Activated effector memory CD4-positive, alpha-beta T cell treated with Interleukin-2 at 50 U/mL for 16 hours (primary cell): ENCODE measurements around the gene P2RX2.
"Not testable (repeated sequence)": the region's sequence is repeated elsewhere in the genome, so short reads cannot be mapped to it uniquely, and the experiment has no call there.

Source experiments
- DNase-seq: peaks from one replicate; pipeline ENCODE4 v3.0.0-alpha.2; 2020

The P2RX2 gene

DNA sequence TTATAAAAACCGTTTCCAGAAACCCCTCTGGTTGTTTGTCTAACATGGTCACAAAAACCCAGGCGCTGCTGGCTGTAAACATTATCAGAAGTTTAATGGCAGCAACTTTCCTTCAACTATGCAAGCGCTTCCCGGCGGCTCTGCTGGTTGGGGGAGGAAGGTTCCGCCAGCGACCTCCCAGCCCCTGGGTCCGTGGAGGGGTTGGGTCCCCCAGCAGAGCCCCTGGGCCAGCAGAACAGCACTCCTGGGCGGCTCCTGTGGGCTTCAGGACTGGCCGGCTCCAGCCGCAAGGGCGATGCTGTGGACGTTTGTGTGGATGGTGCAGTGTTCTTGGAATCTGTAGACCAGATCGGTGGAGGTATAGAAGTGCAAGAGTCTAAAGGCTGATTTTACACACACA, 34.1 kb upstream of the P2RX2 start:
- no peak for DNase-seq

DNA sequence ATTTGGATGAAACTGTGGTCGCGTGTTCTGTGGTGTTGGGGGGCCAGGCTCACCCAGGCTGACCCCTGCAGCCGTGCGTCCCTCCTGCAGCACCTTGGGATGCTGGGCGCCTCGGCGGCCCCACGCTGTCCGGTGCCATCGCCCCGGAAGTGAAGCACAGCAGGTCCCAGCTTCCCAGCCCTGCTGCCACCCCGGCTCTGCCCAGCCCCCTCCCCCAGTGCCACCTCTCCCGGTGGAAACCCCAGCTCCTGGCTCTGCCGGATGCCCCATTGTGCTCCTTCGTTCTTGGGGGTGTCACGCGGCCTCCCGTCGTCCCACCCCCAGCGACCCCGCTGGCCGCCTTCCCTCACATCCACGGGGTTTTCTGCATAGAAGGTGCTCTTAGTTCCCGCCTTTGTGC, 33.4 kb upstream of the P2RX2 start:
- no peak for DNase-seq

DNA sequence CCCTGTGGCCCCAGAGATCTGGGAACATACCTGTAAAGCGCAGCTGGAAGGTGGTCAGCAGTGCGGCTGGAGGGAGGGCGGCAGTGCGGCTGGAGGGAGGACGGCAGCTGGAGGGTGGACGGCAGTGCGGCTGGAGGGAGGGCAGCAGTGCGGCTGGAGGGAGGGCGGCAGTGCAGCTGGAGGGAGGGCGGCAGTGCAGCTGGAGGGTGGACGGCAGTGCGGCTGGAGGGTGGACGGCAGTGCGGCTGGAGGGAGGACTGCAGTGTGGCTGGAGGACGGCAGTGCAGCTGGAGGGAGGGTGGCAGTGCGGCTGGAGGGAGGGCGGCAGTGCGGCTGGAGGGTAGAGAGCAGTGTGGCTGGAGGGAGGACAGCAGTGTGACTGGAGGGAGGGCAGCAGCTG, 31.6 kb upstream of the P2RX2 start:
- no peak for DNase-seq

DNA sequence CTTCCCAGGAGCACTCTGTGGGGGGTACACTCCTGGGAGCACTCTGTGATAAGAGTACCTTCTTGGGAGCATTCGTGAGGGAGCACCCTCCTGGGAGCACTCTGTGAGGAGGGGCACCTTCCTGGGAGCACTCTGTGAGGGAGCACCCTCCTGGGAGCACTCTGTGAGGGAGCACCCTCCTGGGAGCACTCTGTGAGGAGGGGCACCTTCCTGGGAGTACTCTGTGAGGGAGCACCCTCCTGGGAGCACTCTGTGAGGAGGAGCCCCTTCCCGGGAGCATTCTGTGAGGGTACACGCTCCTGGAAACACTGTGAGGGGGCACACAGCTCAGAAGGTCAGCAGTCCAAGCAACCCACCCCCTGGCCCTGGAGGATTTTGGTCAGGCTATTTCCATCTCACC, 30.8 kb upstream of the P2RX2 start:
- DNase-seq = no peak

DNA sequence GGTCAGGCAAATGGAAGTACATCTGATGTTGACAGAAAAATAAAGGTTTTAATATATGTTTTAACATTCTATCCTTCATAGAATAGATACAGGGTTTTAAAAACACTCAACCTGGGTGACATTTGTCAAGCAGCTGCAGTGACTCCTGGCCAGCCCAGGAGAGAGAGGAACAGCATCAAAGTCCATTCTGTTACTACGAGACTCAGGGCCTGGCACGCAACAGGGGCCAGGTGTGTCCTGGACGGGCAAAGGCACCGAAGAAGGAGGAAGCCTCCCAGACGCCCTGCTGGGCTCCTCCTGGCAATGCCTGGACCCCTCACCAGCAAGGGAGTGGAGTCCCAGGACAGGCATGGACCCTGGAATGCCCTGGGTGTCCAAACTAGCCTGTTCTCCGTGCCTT, 30.3 kb upstream of the P2RX2 start:
- no peak for DNase-seq

DNA sequence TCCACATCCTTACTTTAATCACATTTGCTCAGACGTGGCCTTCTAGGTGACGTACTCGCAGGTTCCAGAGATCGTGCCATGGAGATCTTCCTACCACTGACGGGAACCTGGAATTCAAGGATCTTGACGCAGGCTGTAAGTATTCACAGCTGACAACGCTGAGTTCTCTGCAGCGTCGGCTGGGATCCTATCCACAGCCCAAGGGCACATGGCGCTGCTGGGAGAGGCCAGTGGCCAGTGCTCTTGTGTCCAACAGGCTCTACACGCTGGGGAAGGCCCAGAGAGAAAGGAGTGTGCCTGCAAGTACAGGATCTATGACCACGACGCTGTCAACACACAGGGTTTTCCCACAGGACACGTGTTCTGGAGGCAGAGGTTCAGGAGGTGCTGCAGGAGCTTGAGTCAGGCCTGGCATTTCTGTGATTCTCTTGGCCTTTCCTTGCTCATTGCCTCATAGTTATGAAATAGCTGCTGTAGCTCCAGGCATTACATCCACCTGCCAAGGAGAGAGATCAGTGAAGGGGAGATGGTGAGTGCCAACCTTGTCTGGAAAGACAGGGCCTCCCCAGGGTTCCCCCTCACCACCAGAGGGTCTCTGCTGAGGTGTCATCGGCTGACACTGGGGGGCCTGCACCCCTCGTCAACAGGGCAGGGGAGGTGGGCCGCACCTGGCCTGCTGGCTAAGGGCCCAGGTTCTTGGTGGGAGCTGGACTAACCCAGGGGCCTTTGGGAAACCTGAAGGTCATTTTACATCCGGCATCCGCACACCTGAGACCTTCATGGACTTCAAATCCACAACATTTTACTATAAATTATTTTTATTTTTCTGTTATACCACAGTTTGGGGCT, 29.5 kb upstream of the P2RX2 start:
- DNase-seq = no peak

DNA sequence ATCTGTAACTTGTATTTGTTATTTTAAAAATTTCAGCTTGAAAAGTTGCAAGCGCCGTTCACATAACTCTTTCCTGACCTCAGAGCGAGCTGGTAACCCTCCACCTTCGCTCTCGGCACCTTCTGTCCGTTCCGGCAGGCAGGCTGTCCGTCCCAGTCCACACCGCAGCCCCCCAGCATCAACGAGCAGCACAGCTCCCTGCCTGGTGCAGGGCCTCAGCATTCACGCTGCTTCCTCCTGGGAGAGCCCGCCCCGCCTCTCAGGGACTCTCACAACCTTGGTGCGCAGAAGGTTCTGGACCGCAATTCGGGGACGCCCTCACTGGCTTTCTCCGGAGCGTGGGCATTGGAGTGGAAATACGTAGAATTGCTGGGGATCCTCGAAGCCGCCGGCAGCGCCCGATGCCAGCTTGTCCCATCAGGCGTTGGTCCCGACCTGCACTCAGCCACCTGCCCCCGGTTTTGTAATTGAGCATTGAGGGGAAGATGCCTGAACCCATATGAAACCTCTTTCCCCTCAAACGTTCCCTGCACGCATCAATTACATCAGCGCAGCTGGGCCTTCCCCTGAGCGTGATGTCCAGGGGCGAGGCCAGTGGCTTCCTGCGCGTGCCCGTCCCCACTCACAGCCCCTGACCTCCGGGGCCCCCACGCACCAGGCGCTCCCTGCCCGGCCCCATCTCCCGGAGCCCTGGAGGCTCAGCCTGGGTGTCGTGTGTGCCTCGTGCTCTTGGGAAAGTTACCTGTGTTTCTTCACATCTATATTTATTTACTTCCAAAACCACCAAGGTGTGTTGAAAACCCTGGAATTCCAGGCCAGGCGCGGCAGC, 27.3 kb upstream of the P2RX2 start:
- DNase-seq = no peak

DNA sequence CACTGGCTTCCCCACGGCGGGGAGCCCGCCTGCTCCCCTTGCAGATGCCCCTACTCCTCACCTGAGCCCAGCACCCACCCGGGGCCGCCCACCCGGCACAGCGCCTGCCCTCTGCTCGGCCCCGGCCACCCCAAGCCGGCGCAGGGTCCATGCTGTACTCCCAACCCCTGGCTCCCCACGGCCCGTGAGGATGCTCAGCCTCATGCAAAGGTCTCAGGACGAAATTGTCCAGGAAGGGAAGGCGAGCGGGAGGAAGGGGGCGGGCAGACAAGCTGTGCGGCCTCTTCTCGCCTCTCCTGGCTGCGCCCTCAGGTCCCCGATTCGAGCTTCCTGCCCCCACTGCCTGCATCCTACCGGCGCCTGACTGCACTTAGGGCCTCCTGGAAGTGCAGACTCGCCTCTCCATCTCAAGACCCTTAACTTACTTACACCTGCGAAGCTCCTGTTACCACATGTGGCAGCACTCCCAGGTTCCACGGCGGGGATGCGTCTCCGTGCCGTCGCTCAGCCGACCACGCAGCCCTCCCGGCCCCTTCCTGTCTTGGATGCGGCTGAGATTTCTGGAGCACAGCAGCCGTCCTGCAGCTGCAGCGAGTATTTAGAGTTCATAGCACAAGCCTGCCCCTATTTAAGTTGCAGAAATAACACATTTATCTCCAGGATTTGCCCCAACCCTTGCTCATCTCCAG, 26.1 kb upstream of the P2RX2 start:
- DNase-seq = no peak

DNA sequence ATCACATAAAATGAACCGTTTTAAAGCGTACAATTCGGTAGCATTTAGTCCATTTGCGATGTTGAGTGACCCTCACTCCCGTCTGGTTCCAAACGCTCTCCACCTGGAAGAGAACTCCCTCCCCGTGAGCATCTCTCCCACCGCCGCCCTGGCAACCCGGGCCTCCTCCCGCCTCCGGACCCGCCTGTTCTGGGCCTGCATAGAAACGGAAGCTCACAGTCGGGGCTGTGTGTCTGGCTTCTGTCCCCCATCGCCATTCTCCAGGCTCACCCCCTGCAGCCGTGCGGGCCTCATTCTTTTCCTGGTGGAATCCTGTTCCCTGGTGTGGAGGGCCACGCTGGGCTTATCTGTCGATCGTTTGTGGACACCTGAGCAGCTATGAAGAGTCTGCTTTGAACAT, 25.5 kb upstream of the P2RX2 start:
- DNase-seq = no peak

DNA sequence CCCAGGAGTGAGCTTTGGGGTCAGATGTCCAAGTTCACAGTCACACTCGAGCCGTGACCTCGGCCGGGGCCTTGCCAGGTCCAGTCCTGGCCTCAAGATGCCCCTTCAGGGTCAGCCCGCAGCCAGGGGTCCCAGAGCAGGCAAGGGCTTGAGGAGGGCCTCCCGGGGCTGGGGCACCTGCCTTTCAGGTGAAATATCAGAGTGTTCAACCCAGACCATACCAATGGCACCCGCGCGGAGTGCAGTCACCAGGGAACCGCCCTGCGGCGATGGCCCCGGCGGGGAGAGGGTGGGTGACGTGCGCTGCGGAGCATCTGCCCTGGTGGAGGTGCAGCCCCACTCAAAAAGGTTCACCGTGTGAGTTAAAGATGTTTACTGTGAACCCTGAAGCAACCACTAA, 25.1 kb upstream of the P2RX2 start:
- no peak for DNase-seq

DNA sequence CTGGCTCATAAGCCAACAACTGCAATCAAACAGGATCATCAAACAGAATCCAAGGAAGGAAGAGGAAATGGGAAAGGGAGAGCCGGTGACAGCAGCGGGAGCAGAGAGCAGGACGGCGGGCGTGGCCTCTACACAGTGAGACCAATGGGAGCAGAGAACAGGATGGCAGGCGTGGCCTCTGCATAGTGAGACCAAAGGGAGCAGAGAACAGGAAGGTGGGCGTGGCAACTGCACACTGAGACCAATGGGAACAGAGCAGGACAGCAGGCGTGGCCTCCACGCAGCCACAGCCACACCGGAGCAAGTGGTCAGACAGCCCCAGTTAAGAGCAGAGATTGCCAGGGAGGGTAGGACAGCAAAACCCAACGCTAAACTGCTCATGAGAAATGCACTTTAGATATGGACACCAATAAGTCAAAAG, 24.6 kb upstream of the P2RX2 start:
- no peak for DNase-seq

DNA sequence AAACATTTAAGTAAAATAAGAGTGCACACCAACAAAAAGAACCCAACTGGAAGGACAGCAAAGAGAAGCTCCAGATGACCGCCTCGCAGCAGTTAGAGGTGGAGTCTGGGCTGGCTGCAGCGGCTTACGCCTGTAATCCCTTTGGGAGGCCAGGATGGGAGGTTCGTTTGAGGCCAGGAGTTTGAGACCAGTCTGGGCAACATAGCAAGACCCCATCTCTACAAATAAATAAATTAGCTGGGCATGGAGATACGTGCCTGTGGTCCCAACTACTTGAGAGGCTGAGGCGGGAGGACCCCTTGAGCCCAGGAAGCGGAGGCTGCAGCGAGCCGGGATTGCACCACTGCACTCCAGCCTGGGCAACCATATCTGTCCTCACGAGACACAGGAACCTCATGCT, 23.4 kb upstream of the P2RX2 start:
- DNase-seq = no peak

DNA sequence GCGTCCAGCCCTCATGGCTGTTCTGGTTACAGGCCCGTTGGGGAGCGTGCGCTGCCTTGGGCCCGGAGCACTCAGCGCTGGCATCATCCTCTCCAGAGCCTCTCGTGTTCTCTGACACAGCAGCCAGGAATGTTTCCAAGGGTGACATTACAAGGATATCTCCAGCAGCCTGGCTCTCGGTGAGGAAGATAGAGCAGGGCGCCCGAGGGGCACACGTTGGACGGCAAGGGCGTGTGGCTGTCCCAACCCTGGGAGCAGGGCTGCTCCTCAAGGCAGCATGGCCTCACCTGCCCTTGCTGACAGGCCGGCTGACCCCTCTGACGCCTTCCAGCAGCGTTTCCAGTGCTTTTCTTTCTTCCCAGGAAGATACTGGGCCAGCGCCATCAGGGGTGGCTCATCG, 22.6 kb upstream of the P2RX2 start:
- DNase-seq = no peak

DNA sequence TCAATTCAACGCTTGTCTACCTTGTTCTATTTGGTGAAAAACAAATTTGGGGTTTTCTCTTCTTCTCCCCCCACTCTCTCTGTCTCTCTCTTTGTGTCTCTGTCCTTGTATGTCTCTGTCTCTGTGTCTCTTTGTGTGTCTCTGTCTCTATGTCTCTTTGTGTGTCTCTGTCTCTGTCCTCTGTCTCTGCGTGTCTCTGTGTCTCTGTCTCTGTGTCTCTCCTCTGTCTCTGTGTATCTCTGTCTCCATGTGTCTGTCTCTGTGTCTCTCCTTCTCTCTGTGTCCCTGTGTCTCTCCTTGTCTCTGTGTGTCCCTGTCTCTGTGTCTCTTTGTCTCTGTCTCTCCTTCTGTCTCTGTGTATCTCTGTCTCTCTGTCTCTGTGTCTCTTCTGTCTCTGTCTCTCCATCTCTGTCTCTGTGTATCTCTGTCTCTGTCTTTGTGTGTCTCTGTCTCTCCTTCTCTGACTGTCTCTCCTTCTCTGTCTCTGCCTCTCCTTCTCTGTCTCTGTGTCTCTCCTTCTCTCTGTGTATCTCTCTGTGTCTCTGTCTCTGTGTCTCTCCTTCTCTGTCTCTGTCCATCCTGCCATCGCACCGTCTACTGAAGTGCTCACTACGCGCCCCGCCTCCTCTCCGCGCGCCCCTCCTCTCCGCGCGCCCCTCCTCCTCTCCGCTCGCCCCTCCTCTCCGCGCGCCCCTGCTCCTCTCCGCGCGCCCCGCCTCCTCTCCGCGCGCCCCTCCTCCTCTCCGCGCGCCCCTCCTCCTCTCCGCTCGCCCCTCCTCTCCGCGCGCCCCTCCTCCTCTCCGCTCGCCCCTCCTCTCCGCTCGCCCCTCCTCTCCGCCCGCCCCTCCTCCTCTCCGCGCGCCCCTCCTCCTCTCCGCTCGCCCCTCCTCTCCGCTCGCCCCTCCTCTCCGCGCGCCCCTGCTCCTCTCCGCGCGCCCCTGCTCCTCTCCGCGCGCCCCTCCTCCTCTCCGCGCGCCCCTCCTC, 21.0 kb upstream of the P2RX2 start:
- no peak for DNase-seq

DNA sequence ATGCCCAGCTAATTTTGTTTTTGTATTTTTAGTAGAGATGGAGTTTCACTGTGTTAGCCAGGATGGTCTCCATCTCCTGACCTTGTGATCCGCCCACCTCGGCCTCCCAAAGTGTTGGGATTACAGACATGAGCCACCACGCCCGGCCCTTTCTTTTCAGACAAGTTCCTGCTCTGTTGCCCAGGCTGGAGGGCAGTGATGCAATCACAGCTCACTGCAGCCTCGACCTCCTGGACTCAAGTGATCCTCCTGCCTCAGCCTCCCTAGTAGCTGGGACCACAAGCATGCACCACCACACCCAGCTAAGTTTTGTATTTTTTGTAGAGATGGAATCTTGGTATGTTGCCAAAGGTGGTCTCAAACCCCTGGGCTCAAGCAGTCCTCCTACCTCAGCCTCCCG, 19.1 kb upstream of the P2RX2 start:
- DNase-seq = not testable (repeated sequence)

DNA sequence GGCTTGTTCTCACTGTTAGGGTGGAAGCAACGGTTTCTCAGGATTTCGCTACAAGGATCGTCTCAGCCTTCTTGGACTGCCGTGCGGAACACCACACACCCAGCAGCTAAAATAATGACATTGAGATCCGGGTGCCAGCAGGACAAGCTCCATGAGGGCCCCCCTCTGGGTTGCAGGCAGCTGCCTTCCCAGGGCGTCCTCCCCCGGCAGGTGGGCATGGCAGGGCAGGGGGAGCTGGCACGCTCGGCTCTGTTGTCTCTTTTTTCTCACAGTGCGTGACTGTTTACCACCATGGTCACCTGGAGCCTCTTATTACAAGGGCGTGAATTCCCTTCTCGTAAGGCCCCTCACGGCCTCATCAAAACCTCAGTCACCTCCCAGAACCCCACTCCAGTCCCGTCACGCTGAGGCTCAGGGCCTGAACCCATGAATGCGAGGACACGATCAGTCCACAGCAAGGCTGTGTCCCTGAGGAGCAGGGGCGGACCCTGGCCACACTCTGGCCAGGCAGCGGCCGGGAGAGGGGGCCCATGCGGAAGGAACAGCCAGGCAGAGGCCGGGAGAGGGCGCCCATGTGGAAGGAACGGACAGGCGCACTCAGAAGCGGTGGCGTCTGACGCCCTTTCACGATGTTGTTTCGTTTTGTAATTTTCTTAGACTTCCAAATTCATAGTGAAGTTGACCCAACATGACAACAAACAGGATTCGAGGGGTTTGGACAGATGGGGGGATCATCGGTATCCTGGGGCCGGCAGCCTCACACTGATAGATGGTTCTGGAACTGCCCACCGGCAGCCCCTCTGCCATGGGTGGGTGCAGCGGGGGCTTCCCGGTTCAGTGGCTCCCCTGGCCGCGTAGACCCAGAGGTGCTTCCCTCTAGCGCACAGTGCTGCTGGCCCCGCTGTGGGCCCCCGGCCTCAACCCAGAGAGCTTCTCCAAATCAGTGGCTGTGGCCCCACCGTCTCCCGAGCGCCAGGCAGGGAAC, 18.2 kb upstream of the P2RX2 start:
- DNase-seq = no peak

DNA sequence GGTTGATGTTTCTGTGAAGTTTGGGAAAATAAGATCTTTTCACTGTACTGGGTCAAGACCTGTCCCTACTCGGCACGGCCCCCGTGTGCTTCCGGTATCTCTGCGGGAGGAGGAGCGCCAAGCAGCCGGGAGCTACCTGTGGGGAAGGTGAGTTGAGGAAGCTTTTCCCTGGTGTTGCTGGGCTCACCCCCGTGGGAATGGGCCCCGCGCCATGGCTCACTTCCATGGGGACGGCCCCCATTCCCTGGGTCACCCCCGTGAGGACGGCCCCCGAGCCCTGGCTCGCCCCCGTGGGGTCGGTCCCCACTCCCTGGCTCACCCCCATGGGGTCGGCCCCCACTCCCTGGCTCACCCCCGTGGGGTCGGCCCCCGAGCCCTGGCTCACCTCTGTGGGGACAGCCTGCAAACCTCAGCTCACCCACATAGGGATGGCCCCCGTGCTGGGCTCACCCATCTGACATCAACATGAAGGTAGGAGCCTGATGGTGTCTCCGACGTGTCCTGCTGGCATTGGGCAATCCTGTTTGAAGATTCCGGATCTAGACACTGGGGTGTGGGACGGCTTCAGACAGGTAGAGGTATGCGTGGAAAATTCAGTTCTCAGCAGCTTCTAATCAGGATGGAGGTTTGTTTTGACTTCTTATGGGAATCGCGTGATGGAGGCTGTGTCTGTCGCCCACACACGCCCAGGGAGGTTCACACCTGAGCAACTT, 17.2 kb upstream of the P2RX2 start:
- DNase-seq = no peak

DNA sequence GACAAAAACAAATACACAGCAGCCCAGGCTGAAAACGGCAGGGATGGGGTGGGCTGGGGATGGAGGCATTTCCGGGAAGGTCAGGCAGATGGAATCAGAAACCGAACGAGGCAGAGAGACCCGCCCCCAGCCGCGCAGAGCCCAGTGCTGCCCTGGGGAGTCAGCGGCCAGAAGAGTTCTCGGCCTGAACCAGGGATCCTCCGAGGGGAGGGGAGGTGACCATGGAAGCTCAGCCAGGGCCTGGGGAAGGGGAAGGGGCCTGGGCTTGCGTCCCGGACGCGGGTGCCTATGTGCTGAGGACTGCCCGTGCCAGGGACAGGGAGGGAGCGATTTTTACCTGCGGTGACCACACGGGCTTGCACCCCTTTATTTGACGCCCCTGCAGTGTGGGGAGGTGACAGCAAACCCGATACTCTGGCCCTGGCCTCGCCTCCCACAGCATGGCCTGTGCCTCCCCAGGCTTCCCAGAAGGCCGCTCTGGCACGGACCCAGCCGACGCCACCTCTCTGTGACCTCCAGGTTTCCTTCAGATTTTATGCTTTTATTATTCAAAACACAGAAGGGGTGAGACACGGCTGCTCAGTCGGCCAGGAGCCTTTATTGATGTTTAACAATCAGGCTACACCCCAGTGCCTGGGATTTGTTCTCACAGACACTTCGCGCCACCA, 15.9 kb upstream of the P2RX2 start:
- DNase-seq = no peak

DNA sequence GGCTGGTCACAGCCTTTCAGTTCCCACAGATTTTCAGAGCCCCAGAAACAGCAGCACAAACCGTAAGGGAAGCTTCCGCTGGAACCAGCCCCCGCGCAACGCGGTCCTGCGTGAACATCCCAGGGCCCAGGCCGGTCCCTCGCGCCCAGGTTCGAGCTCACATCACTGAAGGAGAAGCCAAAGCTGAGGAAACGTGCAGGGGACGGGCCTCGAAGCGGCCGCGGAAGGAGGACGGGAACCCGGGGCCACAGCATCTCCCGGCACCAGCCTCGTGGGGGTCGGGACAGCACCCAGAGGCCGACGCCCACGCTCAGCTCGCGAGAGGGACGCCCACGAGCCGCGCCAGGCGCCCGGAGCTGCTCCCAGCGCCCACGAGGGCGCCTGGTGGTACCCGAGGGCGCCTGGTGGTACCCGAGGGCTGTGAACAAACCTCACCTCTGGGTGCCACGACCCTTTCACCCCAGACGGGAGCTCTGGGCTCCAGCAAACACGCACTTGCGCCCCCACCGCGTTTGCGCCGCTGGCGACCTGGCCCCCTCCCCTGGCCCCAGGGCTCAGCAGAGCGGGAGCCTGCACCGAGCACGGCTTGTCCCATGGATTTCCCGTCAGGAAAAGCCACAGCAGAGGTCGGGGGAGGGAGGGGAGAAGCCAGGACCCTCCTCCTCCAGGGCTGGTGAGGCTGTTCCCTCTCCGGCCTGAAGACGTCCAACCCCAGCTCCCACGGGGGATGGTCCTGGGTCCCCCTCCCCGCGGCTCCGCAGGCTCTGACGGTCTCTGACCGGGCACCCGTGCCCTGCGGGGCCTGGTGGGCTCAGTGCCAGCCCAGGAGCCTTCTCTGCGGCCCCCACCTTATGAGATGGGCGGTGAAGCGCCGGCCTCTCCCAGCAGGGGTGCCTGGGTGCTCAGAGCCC, 15.1 kb upstream of the P2RX2 start:
- no peak for DNase-seq
